Esophagus muscularis mucosa (tissue), 4 donors: ENCODE results near the gene TTLL5. TPM values are rescaled to one million over a fixed set of nuclear protein-coding genes. Genes with fewer than 3 reads are reported as not detected.

ENCODE experiments used
- DNase-seq: peaks from one replicate; pipeline ENCODE4 v3.0.0-alpha.2; 2017; ENCODE audit errors: extremely low spot score
- H3K27ac ChIP-seq, 4 donors: fragments of 200-600 bp; sonication (generic); replicated peaks in 1 of 4; 1 replicate in 3 of 4; 2 replicates in 1 of 4; pipeline ENCODE4 v1.5.1; 2016 to 2019; ENCODE audit warnings: mild to moderate bottlenecking in 1 of 4
- H3K27me3 ChIP-seq, 4 donors: fragments of 200-600 bp; sonication (generic); one replicate each; pipeline versions ENCODE4 v1.5.1 to v1.6.0; 2016 to 2019
- H3K36me3 ChIP-seq, 4 donors: fragments of 200-600 bp; sonication (generic); one replicate each; pipeline ENCODE4 v1.5.1; 2016 to 2019
- H3K4me1 ChIP-seq, 4 donors: fragments of 200-600 bp; sonication (generic); one replicate each; pipeline ENCODE4 v1.5.1; 2016 to 2019
- H3K4me3 ChIP-seq, 4 donors: fragments of 200-600 bp; sonication (generic); 1 replicate in 2 of 4; 2 replicates in 2 of 4; pipeline ENCODE4 v1.5.1; 2016 to 2019; ENCODE audit warnings: mild to moderate bottlenecking in 4 of 4, moderate library complexity in 1 of 4
- H3K9me3 ChIP-seq, 4 donors: fragments of 200-600 bp; sonication (generic); 1 replicate in 3 of 4; 2 replicates in 1 of 4; pipeline ENCODE4 v1.5.1; 2016 to 2019
- CTCF ChIP-seq, 3 experiments: fragments of 200-600 bp in 2 of 3; fragments of 450-650 bp in 1 of 3; sonication (generic) in 2 of 3; IDR thresholded peaks; one replicate each; pipeline ENCODE4 v1.5.1; 2017 to 2019; ENCODE audit warnings: antibody characterized with exemption in 3 of 3, mild to moderate bottlenecking in 2 of 3, moderate library complexity in 1 of 3
- EP300 ChIP-seq: sonication (generic); formaldehyde crosslinking; IDR thresholded peaks from one replicate; pipeline ENCODE4 v1.6.1; 2017; ENCODE audit warnings: antibody characterized with exemption
- POLR2A ChIP-seq: fragments of 450-650 bp; IDR thresholded peaks from one replicate; pipeline ENCODE4 v1.6.1; 2017; ENCODE audit warnings: antibody characterized with exemption, moderate library complexity, mild to moderate bottlenecking, low read depth
- POLR2AphosphoS5 ChIP-seq, 2 donors: sonication (generic); formaldehyde crosslinking; IDR thresholded peaks; one replicate each; pipeline ENCODE4 v1.6.1; 2017; ENCODE audit warnings: antibody characterized with exemption in 2 of 2
- WGBS: methylation state at CpG from one replicate; pipeline ENCODE4 v1.1.5; 2018; 5-methylcytosine and 5-hydroxymethylcytosine counted together
- intact Hi-C: fragments of 100-400 bp; cut with DNase I; formaldehyde crosslinking; loops from one replicate; pipeline ENCODE4 v1.15.1; 2023
- total RNA-seq, 4 donors: library from RNA; depleted of rRNA; stranded (reverse); fragments of >200 nt; gene quantifications; one replicate each; pipeline versions ENCODE4 v1.1.0 to v1.2.1, GENCODE V29; 2016

Gene TTLL5
- total RNA-seq, 4 donors from 2014 or later, result 16.9 to 26.6 (median 21.2) TPM

- Histone ChIP-seq H3K36me3 (peaks cover 0 to 5% (median 0%) of the 10 kb centered on the region in 4 donors), H3K9me3 (no peaks in the 10 kb centered on the region), H3K4me3 (no peak overlapping the region), H3K27ac (no peak overlapping the region), H3K27me3 (no peaks in the 10 kb centered on the region), H3K4me1 (peaks cover 9 to 13% (median 11%) of the 10 kb centered on the region in 4 donors)
- DNase-seq, result no peak
- intact Hi-C loops, result no loop called here
- WGBS, result 97% methylated on average over 1 of the region's 1 CpG
- no peak for TF ChIP-seq POLR2A
- TF ChIP-seq POLR2AphosphoS5 (IDR thresholded peaks at IDR 0.05), result no peak
- TF ChIP-seq CTCF (IDR thresholded peaks at IDR 0.05), result no peak
Observed at GRCh38 chr14:75726321-75726720, 65.3 kb downstream of the TTLL5 start.

GRCh38 chr14:75727124-75727523, 66.1 kb downstream of the TTLL5 start:
- peaks cover 8 to 12% (median 10%) of the 10 kb centered on the region in 4 donors for H3K4me1 ChIP-seq
- peaks cover 0 to 5% (median 0%) of the 10 kb centered on the region in 4 donors for H3K36me3 ChIP-seq
- TF ChIP-seq POLR2A (no peak), CTCF (IDR thresholded peaks at IDR 0.05) (no peak), EP300 (no peak), POLR2AphosphoS5 (IDR thresholded peaks at IDR 0.05) (no peak)
- no peaks in the 10 kb centered on the region for H3K9me3 ChIP-seq
- H3K4me3 ChIP-seq, result no peak overlapping the region
- DNase-seq, result no peak
- intact Hi-C loops, result no loop called here
- no peak overlapping the region for H3K27ac ChIP-seq
- WGBS, result 97% methylated on average over 3 of the region's 3 CpGs
- H3K27me3 ChIP-seq, result no peaks in the 10 kb centered on the region

GRCh38 chr14:75732888-75733287, 71.8 kb downstream of the TTLL5 start:
- Histone ChIP-seq H3K9me3 (no peaks in the 10 kb centered on the region), H3K4me1 (no peaks in the 10 kb centered on the region), H3K27me3 (no peaks in the 10 kb centered on the region), H3K27ac (no peak overlapping the region), H3K4me3 (no peak overlapping the region), H3K36me3 (peaks cover 0 to 34% (median 12%) of the 10 kb centered on the region in 4 donors)
- no peak for DNase-seq
- no peak for TF ChIP-seq EP300
- TF ChIP-seq POLR2A, result no peak
- no peak for TF ChIP-seq POLR2AphosphoS5 (IDR thresholded peaks at IDR 0.05)
- no peak for TF ChIP-seq CTCF (IDR thresholded peaks at IDR 0.05)
- intact Hi-C loops, result no loop called here
- WGBS, result 88% methylated on average over 3 of the region's 3 CpGs

- over 99% methylated on average over 3 of the region's 3 CpGs for WGBS
Observed at GRCh38 chr14:75734854-75735253, 73.8 kb downstream of the TTLL5 start.

More at GRCh38 chr14:75734854-75735253, 73.8 kb downstream of the TTLL5 start:
- peaks cover 0 to 37% (median 12%) of the 10 kb centered on the region in 4 donors for H3K36me3 ChIP-seq
- H3K27me3 ChIP-seq, result no peaks in the 10 kb centered on the region
- no peak overlapping the region for H3K4me3 ChIP-seq
- no peak for DNase-seq
- intact Hi-C loops, result no loop called here
- H3K27ac ChIP-seq, result no peak overlapping the region
- TF ChIP-seq CTCF (IDR thresholded peaks at IDR 0.05), result no peak
- no peak for TF ChIP-seq EP300
- no peak for TF ChIP-seq POLR2A
- no peak for TF ChIP-seq POLR2AphosphoS5 (IDR thresholded peaks at IDR 0.05)
- no peaks in the 10 kb centered on the region for H3K4me1 ChIP-seq
- no peaks in the 10 kb centered on the region for H3K9me3 ChIP-seq
